NCI-H2196 (cell line): ENCODE measurements around the gene ARHGAP8.

Experiments
- DNase-seq: peaks from one replicate; lab custom pipeline; 2025; ENCODE audit not compliant: unreplicated experiment; lab: John Stamatoyannopoulos, UW

Gene ARHGAP8

GRCh38 chr22:44724859-44725258, 27.5 kb upstream of the ARHGAP8 start:
- no peak for DNase-seq

- DNase-seq, result no peak
These were observed 25.9 kb upstream of the ARHGAP8 start for GRCh38 chr22:44726439-44726838.

- no peak for DNase-seq
These were observed 25.2 kb upstream of the ARHGAP8 start for GRCh38 chr22:44727148-44727547.

GRCh38 chr22:44727709-44728108, 24.7 kb upstream of the ARHGAP8 start:
- no peak for DNase-seq

GRCh38 chr22:44728761-44729324, 23.5 kb upstream of the ARHGAP8 start:
- DNase-seq, result no peak

- DNase-seq, result no peak
These were observed 22.9 kb upstream of the ARHGAP8 start for GRCh38 chr22:44729391-44730021.

- DNase-seq, result no peak
These were observed 22.4 kb upstream of the ARHGAP8 start for GRCh38 chr22:44730022-44730393.

- DNase-seq, result no peak
These were observed 21.7 kb upstream of the ARHGAP8 start for GRCh38 chr22:44730490-44731356.

- no peak for DNase-seq
These were observed 20.9 kb upstream of the ARHGAP8 start for GRCh38 chr22:44731357-44731970.

GRCh38 chr22:44732017-44732561, 20.3 kb upstream of the ARHGAP8 start:
- DNase-seq, result no peak

- no peak for DNase-seq
These were observed 19.7 kb upstream of the ARHGAP8 start for GRCh38 chr22:44732661-44733060.

GRCh38 chr22:44733426-44734106, 18.8 kb upstream of the ARHGAP8 start:
- no peak for DNase-seq

- DNase-seq, result no peak
These were observed 18.1 kb upstream of the ARHGAP8 start for GRCh38 chr22:44734278-44734677.

GRCh38 chr22:44734801-44735517, 17.4 kb upstream of the ARHGAP8 start:
- DNase-seq, result no peak

- peak; percentile 74 for DNase-seq
These were observed 16.6 kb upstream of the ARHGAP8 start for GRCh38 chr22:44735518-44736428.

- DNase-seq, result no peak
These were observed 15.6 kb upstream of the ARHGAP8 start for GRCh38 chr22:44736581-44737405.

- DNase-seq, result no peak
These were observed 14.7 kb upstream of the ARHGAP8 start for GRCh38 chr22:44737406-44738346.
